COLO829 (cell line): Measurements from ENCODE around the gene SCLY.

ENCODE experiments used
- DNase-seq: peaks from one replicate; pipeline ENCODE4 v3.0.0; 2012; ENCODE audit warnings: low spot score

SCLY gene

GRCh38 chr2:238127165-238128060 is 66.6 kb downstream of the SCLY start:
- DNase-seq, result no peak

GRCh38 chr2:238128061-238128440 is 67.2 kb downstream of the SCLY start:
- DNase-seq, result no peak

- DNase-seq, result no peak
These were observed 67.8 kb downstream of the SCLY start for GRCh38 chr2:238128534-238129001.

GRCh38 chr2:238129166-238130010 is 68.6 kb downstream of the SCLY start:
- DNase-seq, result no peak

- DNase-seq, result no peak
These were observed 69.4 kb downstream of the SCLY start for GRCh38 chr2:238130111-238130695.

GRCh38 chr2:238130696-238131628 is 70.2 kb downstream of the SCLY start:
- no peak for DNase-seq

- no peak for DNase-seq
These were observed 71.1 kb downstream of the SCLY start for GRCh38 chr2:238131761-238132462.

GRCh38 chr2:238132463-238133450 is 72.0 kb downstream of the SCLY start:
- DNase-seq, result no peak

GRCh38 chr2:238133499-238134392 is 72.9 kb downstream of the SCLY start:
- DNase-seq, result no peak

GRCh38 chr2:238134393-238134785 is 73.6 kb downstream of the SCLY start:
- DNase-seq, result no peak

- no peak for DNase-seq
These were observed 74.9 kb downstream of the SCLY start for GRCh38 chr2:238135601-238136150.

GRCh38 chr2:238136820-238137537 is 76.2 kb downstream of the SCLY start:
- DNase-seq, result no peak

GRCh38 chr2:238137885-238138284 is 77.1 kb downstream of the SCLY start:
- no peak for DNase-seq

GRCh38 chr2:238138331-238139195 is 77.8 kb downstream of the SCLY start, which contains the start of gene KLHL30:
TSS of gene KLHL30 (plus strand) at chr2:238138668. CDS start at chr2:238140755, 2,087 bp downstream.
- no peak for DNase-seq

- no peak for DNase-seq
These were observed 78.6 kb downstream of the SCLY start for GRCh38 chr2:238139196-238140039.
